Colonic mucosa (tissue), 4 donors: Measurements from ENCODE around the gene DYRK3. TPM values are rescaled to one million over a fixed set of nuclear protein-coding genes. Genes with fewer than 3 reads are reported as not detected.

Source experiments
- DNase-seq: peaks from one replicate; pipeline ENCODE4 v3.0.0-alpha.2; 2020
- H3K27ac ChIP-seq: fragments of 200-600 bp; one replicate; pipeline ENCODE4 v1.8.0; 2021
- H3K27me3 ChIP-seq: fragments of 200-600 bp; one replicate; pipeline ENCODE4 v1.8.0; 2021
- H3K36me3 ChIP-seq: fragments of 200-600 bp; one replicate; pipeline ENCODE4 v1.8.0; 2021
- H3K4me1 ChIP-seq: fragments of 200-600 bp; one replicate; pipeline ENCODE4 v1.8.0; 2021; ENCODE audit warnings: mild to moderate bottlenecking
- H3K4me3 ChIP-seq: fragments of 200-600 bp; one replicate; pipeline ENCODE4 v1.8.0; 2021
- H3K9ac ChIP-seq, 2 donors: one replicate each; pipeline ENCODE4 v1.7.0; 2013; ENCODE audit warnings: control low read depth in 2 of 2, low read depth in 2 of 2, low read length in 2 of 2
- H3K9me3 ChIP-seq: fragments of 200-600 bp; one replicate; pipeline ENCODE4 v1.8.0; 2021
- CTCF ChIP-seq: fragments of 200-600 bp; IDR thresholded peaks from one replicate; pipeline ENCODE4 v1.8.0; 2022; ENCODE audit warnings: antibody characterized with exemption, mild to moderate bottlenecking
- intact Hi-C: fragments of 100-400 bp; cut with DNase I; formaldehyde crosslinking; loops from one replicate; pipeline ENCODE4 v1.14.1; 2022
- total RNA-seq, 2 donors: library from RNA; stranded (reverse); fragmentation: NEBNext Ultra II Directional in 1 of 2; extraction: Animal tissue kit (Norgen Biotek cat#: 25700) in 1 of 2; gene quantifications; one replicate each; pipeline ENCODE4 v1.2.1, GENCODE V29; 2021
- donor health status: healthy.
- donor health status: DM: no; HTN: no; CAD: no.
- donor health status: DM: no; HTN: no; CAD: no.

DYRK3 gene
- total RNA-seq, 2 donors from 2014 or later, result 0.86 to 1.9 TPM

GRCh38 chr1:206657751-206658150 is 22.4 kb downstream of the DYRK3 start:
- no peaks in the 10 kb centered on the region for H3K9me3 ChIP-seq
- no peaks in the 10 kb centered on the region for H3K4me1 ChIP-seq
- no peaks in the 10 kb centered on the region for H3K36me3 ChIP-seq
- H3K27me3 ChIP-seq, result no peaks in the 10 kb centered on the region
- intact Hi-C loops, result no loop called here
- H3K9ac ChIP-seq, result peak overlapping the region in 1 of 2 donors; percentile 18
- DNase-seq, result no peak
- TF ChIP-seq CTCF, result no peak
- H3K4me3 ChIP-seq, result no peak overlapping the region
- H3K27ac ChIP-seq, result no peak overlapping the region

- no peaks in the 10 kb centered on the region for H3K4me1 ChIP-seq
- no peaks in the 10 kb centered on the region for H3K9me3 ChIP-seq
- peaks cover 2% of the 10 kb centered on the region for H3K27me3 ChIP-seq
- no peaks in the 10 kb centered on the region for H3K36me3 ChIP-seq
- no peak overlapping the region for H3K27ac ChIP-seq
- no peak for DNase-seq
- intact Hi-C loops, result no loop called here
- no peak overlapping the region for H3K4me3 ChIP-seq
- peak; percentile 60 for TF ChIP-seq CTCF
- H3K9ac ChIP-seq, result no peak overlapping the region
Measured at GRCh38 chr1:206658264-206658980, 23.1 kb downstream of the DYRK3 start.

GRCh38 chr1:206658981-206659273 is 23.6 kb downstream of the DYRK3 start:
- Histone ChIP-seq H3K9ac (no peak overlapping the region), H3K4me1 (no peaks in the 10 kb centered on the region), H3K4me3 (no peak overlapping the region), H3K36me3 (no peaks in the 10 kb centered on the region), H3K27me3 (peaks cover 7% of the 10 kb centered on the region), H3K9me3 (no peaks in the 10 kb centered on the region), H3K27ac (no peak overlapping the region)
- intact Hi-C loops, result no loop called here
- TF ChIP-seq CTCF, result no peak
- no peak for DNase-seq

- no peak for DNase-seq
- H3K9ac ChIP-seq, result no peak overlapping the region
- H3K36me3 ChIP-seq, result no peaks in the 10 kb centered on the region
- H3K4me3 ChIP-seq, result no peak overlapping the region
- no peaks in the 10 kb centered on the region for H3K4me1 ChIP-seq
- peaks cover 7% of the 10 kb centered on the region for H3K27me3 ChIP-seq
- no peak overlapping the region for H3K27ac ChIP-seq
- H3K9me3 ChIP-seq, result no peaks in the 10 kb centered on the region
- no peak for TF ChIP-seq CTCF
- intact Hi-C loops, result loop anchor here (5.0 kb wide), 1 partner anchor 168 kb away; no protein-coding TSS in a partner anchor
Measured at GRCh38 chr1:206660136-206660535, 24.8 kb downstream of the DYRK3 start.

GRCh38 chr1:206661161-206661820 is 26.0 kb downstream of the DYRK3 start:
- H3K27me3 ChIP-seq, result peaks cover 7% of the 10 kb centered on the region
- H3K4me3 ChIP-seq, result no peak overlapping the region
- no peak overlapping the region for H3K27ac ChIP-seq
- no peak for DNase-seq
- no peak overlapping the region for H3K9ac ChIP-seq
- H3K4me1 ChIP-seq, result no peaks in the 10 kb centered on the region
- intact Hi-C loops, result loop anchor here (5.0 kb wide), 1 partner anchor 169 kb away; no protein-coding TSS in a partner anchor
- no peaks in the 10 kb centered on the region for H3K9me3 ChIP-seq
- no peaks in the 10 kb centered on the region for H3K36me3 ChIP-seq
- TF ChIP-seq CTCF, result no peak
